Lower leg skin (tissue), 3 donors: Measurements from ENCODE around the gene SMOC2.

Source experiments
- CTCF ChIP-seq, 3 donors: fragments of 450-650 bp; IDR thresholded peaks; one replicate each; pipeline ENCODE4 v1.5.1; 2016; ENCODE audit warnings: antibody characterized with exemption in 3 of 3, mild to moderate bottlenecking in 3 of 3, moderate library complexity in 2 of 3
- POLR2A ChIP-seq, 2 donors: fragments of 450-650 bp; IDR thresholded peaks; one replicate each; pipeline ENCODE4 v1.6.1; 2016 to 2017; ENCODE audit warnings: antibody characterized with exemption in 2 of 2, mild to moderate bottlenecking in 1 of 2, moderate library complexity in 1 of 2

- TF ChIP-seq CTCF (IDR thresholded peaks at IDR 0.05) (no peak), POLR2A (IDR thresholded peaks at IDR 0.05) (no peak)
Observed at GRCh38 chr6:168574075-168574698, 133.2 kb downstream of the SMOC2 start.
